Right ventricle myocardium inferior (tissue), 1 donor: ENCODE measurements around the gene SLC35F6. TPM values are rescaled to one million over a fixed set of nuclear protein-coding genes. Genes with fewer than 3 reads are reported as not detected.

Experiments used
- ATAC-seq: fragments of 200-7000 bp; cut with Tn5 transposase; one replicate; pipeline ENCODE4 v1.9.1; 2020; ENCODE audit warnings: mild to moderate bottlenecking, moderate library complexity
- DNase-seq: peaks from one replicate; pipeline ENCODE4 v3.0.0; 2021; ENCODE audit errors: missing footprints
- intact Hi-C: fragments of 100-400 bp; cut with DNase I; formaldehyde crosslinking; loops from one replicate; pipeline ENCODE4 v1.11.0; 2022
- total RNA-seq: library from RNA; stranded (reverse); fragmentation: NEBNext Ultra II Directional; extraction: Animal tissue kit (Norgen Biotek cat#: 25700); gene quantifications from one replicate; pipeline ENCODE4 v1.2.1, GENCODE V29; 2021
- donor health status: DM: no; HTN: yes; CAD: no; lungs with severe emphysema.

Gene SLC35F6
- total RNA-seq, 1 donor from 2014 or later: 20.3 TPM

GRCh38 chr2:26727641-26728561, 36.2 kb upstream of the SLC35F6 start:
- ATAC-seq: no peak
- DNase-seq: no peak
- intact Hi-C loops: no loop called here

GRCh38 chr2:26729311-26729710, 34.8 kb upstream of the SLC35F6 start:
- intact Hi-C loops: no loop called here
- no peak for DNase-seq
- ATAC-seq: no peak

GRCh38 chr2:26730549-26731344, 33.3 kb upstream of the SLC35F6 start:
- ATAC-seq (no peak), DNase-seq (no peak)
- intact Hi-C loops: no loop called here

- intact Hi-C loops: no loop called here
- no peak for DNase-seq
- ATAC-seq: no peak
These were observed 32.4 kb upstream of the SLC35F6 start for GRCh38 chr2:26731714-26732113.

GRCh38 chr2:26732446-26732845, 31.6 kb upstream of the SLC35F6 start:
- DNase-seq (no peak), ATAC-seq (no peak)
- intact Hi-C loops: no loop called here

GRCh38 chr2:26733413-26733812, 30.7 kb upstream of the SLC35F6 start:
- ATAC-seq (no peak), DNase-seq (no peak)
- intact Hi-C loops: no loop called here

- ATAC-seq: peak; percentile 59
- DNase-seq: no peak
- intact Hi-C loops: no loop called here
These were observed 29.0 kb upstream of the SLC35F6 start for GRCh38 chr2:26735097-26735496.

- DNase-seq: no peak
- peak; percentile 56 for ATAC-seq
- intact Hi-C loops: no loop called here
These were observed 28.0 kb upstream of the SLC35F6 start for GRCh38 chr2:26735883-26736588.

- intact Hi-C loops: no loop called here
- DNase-seq (no peak), ATAC-seq (no peak)
These were observed 26.9 kb upstream of the SLC35F6 start for GRCh38 chr2:26737221-26737620.

- intact Hi-C loops: no loop called here
- ATAC-seq (no peak), DNase-seq (no peak)
These were observed 25.6 kb upstream of the SLC35F6 start for GRCh38 chr2:26738481-26738880.

GRCh38 chr2:26739514-26739913, 24.6 kb upstream of the SLC35F6 start:
- intact Hi-C loops: no loop called here
- DNase-seq (no peak), ATAC-seq (no peak)

GRCh38 chr2:26740346-26740745, 23.7 kb upstream of the SLC35F6 start:
- DNase-seq (no peak), ATAC-seq (no peak)
- intact Hi-C loops: no loop called here

GRCh38 chr2:26740890-26741302, 23.2 kb upstream of the SLC35F6 start:
- DNase-seq (no peak), ATAC-seq (no peak)
- intact Hi-C loops: no loop called here

- ATAC-seq: no peak
- intact Hi-C loops: no loop called here
- DNase-seq: no peak
These were observed 21.9 kb upstream of the SLC35F6 start for GRCh38 chr2:26742048-26742770.

GRCh38 chr2:26743852-26744251, 20.2 kb upstream of the SLC35F6 start:
- ATAC-seq (no peak), DNase-seq (no peak)
- intact Hi-C loops: no loop called here

- intact Hi-C loops: loop anchor here (1.0 to 5.0 kb wide), 2 partner anchors 53 to 140 kb away; partner anchors contain the start of gene KCNK3
- ATAC-seq: no peak
- DNase-seq: no peak
These were observed 19.1 kb upstream of the SLC35F6 start for GRCh38 chr2:26744953-26745352.

- peak; percentile 83 for DNase-seq
- peak; percentile 80 for ATAC-seq
- intact Hi-C loops: loop anchor here (1.0 to 5.0 kb wide), 2 partner anchors 53 to 140 kb away; partner anchors contain the start of gene KCNK3
These were observed 18.3 kb upstream of the SLC35F6 start for GRCh38 chr2:26745609-26746327.

GRCh38 chr2:26746934-26747333, 17.1 kb upstream of the SLC35F6 start:
- no peak for ATAC-seq
- no peak for DNase-seq
- intact Hi-C loops: loop anchor here (5.0 kb wide), 1 partner anchor 55 kb away; the partner anchor contains the start of gene KCNK3
